A172 (cell line): ENCODE measurements around the gene DMRT1. TPM values are rescaled to one million over a fixed set of nuclear protein-coding genes. Genes with fewer than 3 reads are reported as not detected.
A peak's percentile ranks its signal among the peaks of the same experiment; 100 is the strongest.

Experiments
- DNase-seq: peaks from one replicate; pipeline ENCODE4 v3.0.0-alpha.2; 2015; ENCODE audit warnings: low spot score
- total RNA-seq: library from RNA; depleted of rRNA; stranded (reverse); fragments of >200 nt; shearing (Covaris generic); gene quantifications from 2 replicates; pipeline ENCODE4 v1.2.3, GENCODE V29; 2014

DMRT1 gene
- total RNA-seq, 1 experiment from 2014 or later = 0.78 TPM

GRCh38 chr9:971901-972500 is 130.5 kb downstream of the DMRT1 start:
- DNase-seq = no peak

DNA sequence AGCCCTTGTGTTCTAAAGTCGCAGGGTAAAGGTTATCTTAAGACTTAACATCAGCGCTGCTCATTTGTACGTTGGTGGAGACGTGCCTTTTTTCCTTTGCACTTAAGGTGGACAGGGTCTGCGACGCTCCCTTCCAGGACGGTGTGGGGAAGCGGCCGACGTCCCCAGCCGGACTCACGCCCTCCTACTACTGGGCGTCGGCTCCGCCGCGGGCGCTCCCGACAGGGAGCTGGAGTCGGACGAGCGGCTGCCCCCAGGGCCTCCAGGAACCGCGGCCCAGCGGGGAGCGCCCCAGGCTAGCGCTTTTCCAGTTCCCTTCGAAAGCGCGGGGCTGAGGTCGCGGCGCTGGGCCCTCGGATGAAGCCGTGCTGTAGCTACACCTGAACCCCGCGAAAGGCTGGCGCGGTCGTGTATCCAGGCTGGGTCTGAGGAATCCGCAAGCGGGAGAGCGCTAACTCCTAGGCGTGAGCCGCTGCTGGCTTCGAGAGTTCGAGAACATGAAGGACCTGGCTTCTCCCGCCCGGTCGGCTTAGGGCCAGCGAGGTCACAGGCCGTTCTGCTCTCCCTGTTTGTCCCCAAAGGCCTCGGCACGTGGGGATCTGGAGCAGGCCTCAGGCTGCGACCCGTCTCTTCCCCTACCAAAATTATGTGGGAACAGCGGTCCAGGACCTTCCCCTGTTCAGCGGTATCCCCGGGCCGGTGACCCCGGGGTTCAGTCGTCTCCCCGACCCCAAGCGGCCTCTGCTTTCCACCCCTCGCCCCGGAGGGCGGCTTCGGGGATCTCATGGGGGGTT is 131.2 kb downstream of the DMRT1 start:
- DNase-seq = no peak

DNA sequence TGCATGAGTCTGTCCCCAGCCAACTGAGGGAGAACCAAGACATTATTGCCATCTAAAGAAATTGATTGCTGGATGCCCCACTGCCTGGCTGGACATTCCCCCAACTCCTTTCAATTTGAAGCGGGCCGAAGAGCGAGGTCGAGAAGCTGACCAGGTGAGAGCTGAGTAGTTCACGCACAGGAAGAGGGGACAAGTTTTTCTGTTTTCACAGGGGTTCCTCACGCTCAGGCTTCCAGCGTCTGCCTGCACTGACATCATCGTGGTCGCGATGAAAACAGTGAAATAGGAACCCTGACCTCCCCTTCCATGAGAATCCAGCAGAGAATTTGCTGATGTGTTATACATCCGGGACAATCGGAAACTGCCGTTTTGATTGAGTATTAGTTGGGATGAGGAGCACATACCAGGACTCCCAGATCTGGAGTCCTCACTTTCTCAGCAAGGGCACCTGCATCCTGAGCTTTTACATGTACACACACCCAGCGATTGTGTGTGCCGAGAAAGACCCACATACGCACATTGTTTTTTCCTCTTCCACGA is 131.9 kb downstream of the DMRT1 start:
- DNase-seq = no peak

- no peak for DNase-seq
Observed at GRCh38 chr9:974031-974995, 132.8 kb downstream of the DMRT1 start.

- no peak for DNase-seq
Observed at GRCh38 chr9:974996-975739, 133.7 kb downstream of the DMRT1 start.

DNA sequence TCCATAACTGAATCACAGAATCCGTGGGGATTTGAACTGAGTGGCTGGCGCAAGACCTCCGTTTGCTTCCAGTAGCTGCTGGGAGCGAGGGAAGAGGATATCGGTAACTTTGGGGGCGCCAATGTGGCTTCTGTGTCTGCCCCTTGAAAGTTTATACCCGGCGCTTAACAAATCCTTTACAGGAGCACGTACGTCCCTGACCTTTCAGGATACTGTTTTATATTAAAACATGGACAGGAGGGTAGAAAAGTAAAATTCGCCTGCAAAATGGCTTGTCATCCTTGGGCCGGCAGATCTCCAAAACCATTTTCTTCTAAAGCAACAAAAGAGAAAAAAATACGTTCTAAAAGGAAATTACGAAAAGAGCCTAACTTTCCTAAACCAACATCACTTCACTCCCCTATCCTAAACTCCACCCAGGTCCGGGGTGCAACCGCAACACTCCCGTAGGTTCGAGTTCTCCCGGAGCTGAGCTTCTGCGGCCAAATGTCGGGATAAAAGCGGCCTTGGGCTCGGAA is 134.3 kb downstream of the DMRT1 start:
- DNase-seq = no peak

- no peak for DNase-seq
Observed at GRCh38 chr9:976258-976942, 134.9 kb downstream of the DMRT1 start, which contains the start of gene DMRT3. TSS of gene DMRT3 (plus strand) at chr9:976655. CDS start at chr9:977002, 347 bp downstream.

DNA sequence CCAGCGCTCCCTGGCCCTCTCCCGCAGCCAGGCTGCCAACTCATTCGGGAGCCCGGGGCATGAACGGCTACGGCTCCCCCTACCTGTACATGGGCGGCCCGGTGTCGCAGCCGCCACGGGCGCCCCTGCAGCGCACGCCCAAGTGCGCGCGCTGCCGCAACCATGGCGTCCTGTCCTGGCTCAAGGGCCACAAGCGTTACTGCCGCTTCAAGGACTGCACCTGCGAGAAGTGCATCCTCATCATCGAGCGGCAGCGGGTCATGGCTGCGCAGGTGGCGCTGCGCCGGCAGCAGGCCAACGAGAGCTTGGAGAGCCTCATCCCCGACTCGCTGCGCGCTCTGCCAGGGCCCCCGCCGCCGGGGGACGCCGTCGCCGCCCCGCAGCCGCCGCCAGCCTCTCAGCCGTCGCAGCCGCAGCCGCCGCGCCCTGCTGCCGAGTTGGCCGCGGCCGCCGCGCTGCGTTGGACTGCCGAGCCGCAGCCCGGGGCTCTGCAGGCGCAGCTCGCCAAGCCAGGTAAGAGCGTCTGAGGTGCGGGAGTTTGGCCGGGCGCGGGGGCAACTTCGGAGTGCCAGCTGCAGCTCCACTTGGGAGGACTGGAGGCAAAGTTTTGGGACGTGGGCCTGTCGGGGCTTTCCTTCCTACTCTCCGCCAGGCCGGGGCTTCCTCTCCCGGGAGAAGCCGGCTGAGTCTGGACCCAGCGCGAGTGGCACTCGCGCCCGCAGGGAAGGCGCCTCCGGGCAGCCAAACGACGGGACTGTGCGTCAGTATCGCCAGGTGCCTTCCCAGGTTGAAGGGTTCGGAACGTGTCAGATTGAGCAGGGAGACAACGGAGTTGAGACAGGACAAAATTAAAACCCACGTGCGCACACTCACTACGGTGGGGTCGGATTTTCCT is 135.7 kb downstream of the DMRT1 start:
- no peak for DNase-seq

GRCh38 chr9:977838-978830 is 136.6 kb downstream of the DMRT1 start:
- no peak for DNase-seq

DNA sequence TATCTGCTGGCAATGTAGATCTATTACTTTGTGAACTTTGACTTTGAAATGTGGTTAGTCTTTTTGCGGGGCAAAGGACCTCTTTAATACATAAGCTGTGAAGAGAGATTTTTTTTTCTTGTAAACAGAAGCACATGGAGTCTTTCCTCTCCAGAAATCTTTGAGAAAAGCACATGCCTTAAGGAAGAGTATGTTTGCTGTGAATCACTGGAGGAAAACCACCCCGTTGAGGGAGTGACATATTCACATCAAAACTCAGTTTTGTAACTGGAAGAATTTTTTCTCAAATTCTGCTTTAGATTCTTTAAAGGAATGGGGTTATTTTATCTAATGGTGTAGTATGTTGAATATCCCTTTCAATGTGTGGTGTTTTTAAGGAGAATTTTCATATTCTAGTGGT is 138.5 kb downstream of the DMRT1 start:
- DNase-seq = no peak

DNA sequence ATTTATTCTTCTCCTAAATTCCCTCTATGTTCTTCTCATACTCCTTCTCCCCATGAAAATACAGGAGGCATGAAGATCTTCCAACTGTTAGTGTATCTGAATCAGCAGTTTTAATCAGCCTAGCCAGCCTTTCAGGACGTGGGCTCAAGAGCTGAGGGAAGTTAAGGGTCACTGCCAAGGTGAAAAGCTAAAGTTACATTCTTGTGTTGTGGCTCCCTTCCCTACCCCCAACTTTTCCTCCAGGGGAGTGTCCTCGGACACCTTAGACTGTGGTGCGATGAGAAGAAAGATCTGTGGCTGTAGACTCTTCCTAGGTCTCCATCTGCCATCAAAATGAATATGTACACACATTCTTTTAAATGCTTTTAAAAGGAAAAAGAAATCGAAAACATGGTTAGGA is 139.1 kb downstream of the DMRT1 start:
- no peak for DNase-seq

DNA sequence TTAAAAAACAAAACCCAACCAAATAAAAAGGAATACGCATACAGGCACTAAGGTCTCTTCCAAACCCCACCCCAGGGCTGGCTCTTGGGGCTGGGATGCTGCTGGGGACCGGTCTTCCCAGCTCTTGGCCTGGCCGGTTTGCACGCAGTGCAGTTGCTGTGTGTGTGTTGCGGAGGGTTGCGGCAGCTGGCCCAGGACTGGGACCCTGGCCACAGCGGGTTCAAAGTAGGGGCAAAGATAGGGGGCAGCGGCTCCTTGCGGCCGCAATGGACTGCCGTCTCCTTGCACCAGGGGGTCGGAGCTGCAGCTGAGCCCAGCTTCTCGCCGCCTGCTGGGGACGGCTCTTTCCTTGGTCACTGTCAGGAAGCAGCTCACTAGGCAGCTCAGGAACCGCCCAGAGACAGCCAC is 140.0 kb downstream of the DMRT1 start:
- DNase-seq = no peak

DNA sequence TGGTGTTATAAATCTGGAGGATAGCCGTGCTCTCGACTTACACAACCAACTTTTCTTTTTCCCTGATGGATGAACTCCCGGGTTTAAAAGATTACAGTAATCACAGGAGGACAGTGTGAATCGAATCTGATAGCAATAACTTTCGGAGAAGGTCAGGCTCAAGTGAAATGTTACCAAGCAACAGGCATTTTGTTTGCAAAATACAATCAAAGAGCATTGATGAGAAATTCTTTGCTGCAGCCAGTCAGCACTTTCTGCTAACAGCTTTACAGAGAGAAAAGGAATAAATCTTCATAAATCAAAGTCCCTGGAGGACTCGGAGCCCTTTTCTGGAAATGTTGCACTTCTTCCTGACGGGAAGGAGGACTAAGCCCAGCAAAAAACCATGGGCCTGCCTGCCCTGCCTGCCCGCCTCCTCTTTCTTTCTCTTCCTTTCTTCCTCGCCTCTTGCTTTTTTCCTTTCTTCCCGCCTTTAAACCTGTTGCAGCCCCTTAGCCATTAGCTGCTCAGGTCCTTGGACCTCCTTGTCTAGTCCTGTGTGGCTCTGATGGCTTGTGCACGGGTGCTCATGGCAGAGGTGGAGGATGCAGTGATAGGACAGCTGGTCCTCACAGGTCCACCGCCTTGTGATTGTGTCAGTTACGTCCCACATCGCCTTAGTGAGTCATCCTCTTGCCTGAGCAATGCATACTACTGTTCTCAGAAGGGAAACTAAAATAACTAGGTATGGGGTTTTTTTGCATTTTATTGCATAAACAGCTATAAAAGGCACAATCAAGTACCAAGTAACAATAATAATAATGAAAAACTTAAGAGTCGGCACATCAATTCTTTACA is 141.1 kb downstream of the DMRT1 start:
- DNase-seq = no peak

GRCh38 chr9:994005-994404 is 152.5 kb downstream of the DMRT1 start:
- DNase-seq = no peak

GRCh38 chr9:995192-995591 is 153.7 kb downstream of the DMRT1 start:
- peak; percentile 29 for DNase-seq

DNA sequence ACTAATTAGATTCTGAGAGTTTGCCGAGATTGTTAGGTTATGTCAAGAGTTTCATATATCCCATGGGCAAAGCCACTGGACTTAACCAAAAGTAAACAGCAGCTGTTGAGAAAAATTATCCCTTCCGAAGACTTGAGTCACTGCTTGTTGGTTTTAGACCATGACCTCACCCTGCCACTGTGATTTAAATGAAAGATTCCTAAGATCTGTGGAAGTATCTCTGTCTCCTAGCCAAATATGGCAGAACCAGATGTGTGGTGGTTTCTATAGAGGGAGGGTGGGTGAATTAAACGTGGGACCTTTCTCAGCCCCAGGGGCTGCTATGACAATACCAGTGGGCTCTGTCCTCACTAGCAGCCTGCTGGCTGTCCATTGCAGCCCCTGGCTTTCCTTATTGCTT is 154.3 kb downstream of the DMRT1 start:
- peak; percentile 80 for DNase-seq
